HG02623 (cell line): ENCODE measurements around the gene C4orf17.
"Not testable (repeated sequence)": the region's sequence is repeated elsewhere in the genome, so short reads cannot be mapped to it uniquely, and the experiment has no call there.

Source experiments
- ATAC-seq: cut with Tn5 transposase; IDR thresholded peaks from one replicate; pipeline ENCODE4 v1.9.1; 2021; ENCODE audit warnings: moderate library complexity; ENCODE audit not compliant: unreplicated experiment

Gene C4orf17

GRCh38 chr4:99510721-99511120, at the start of gene C4orf17:
Gene C4orf17 (plus strand): TSS chr4:99511021. CDS start chr4:99513082, 2,061 bp downstream.
- no peak for ATAC-seq

- no peak for ATAC-seq
These were observed 49.0 kb upstream of the C4orf17 start for GRCh38 chr4:99461623-99462401.

- ATAC-seq = peak; percentile 96
These were observed 47.9 kb upstream of the C4orf17 start for GRCh38 chr4:99462875-99463464.

GRCh38 chr4:99463566-99463965, 47.3 kb upstream of the C4orf17 start:
- no peak for ATAC-seq

GRCh38 chr4:99467887-99468286, 42.9 kb upstream of the C4orf17 start:
- ATAC-seq = no peak

GRCh38 chr4:99468889-99469288, 41.9 kb upstream of the C4orf17 start:
- ATAC-seq = no peak

- no peak for ATAC-seq
These were observed 39.5 kb upstream of the C4orf17 start for GRCh38 chr4:99471349-99471748.

- no peak for ATAC-seq
These were observed 38.9 kb upstream of the C4orf17 start for GRCh38 chr4:99471896-99472295.

GRCh38 chr4:99473131-99473530, 37.7 kb upstream of the C4orf17 start:
- ATAC-seq = no peak

GRCh38 chr4:99483636-99484035, 27.2 kb upstream of the C4orf17 start:
- no peak for ATAC-seq

GRCh38 chr4:99485212-99485611, 25.6 kb upstream of the C4orf17 start:
- no peak for ATAC-seq

- not testable (repeated sequence) for ATAC-seq
These were observed 24.2 kb upstream of the C4orf17 start for GRCh38 chr4:99486648-99487047.

GRCh38 chr4:99490286-99490685, 20.5 kb upstream of the C4orf17 start:
- ATAC-seq = no peak

GRCh38 chr4:99504804-99505502, 5.9 kb upstream of the C4orf17 start:
- no peak for ATAC-seq

- no peak for ATAC-seq
These were observed 4.0 kb upstream of the C4orf17 start for GRCh38 chr4:99506781-99507180.

- ATAC-seq = no peak
These were observed 3.5 kb upstream of the C4orf17 start for GRCh38 chr4:99507349-99507748.

- no peak for ATAC-seq
These were observed 3.1 kb upstream of the C4orf17 start for GRCh38 chr4:99507762-99508161.

- no peak for ATAC-seq
These were observed 7.9 kb downstream of the C4orf17 start for GRCh38 chr4:99518601-99519295.

- no peak for ATAC-seq
These were observed 18.4 kb downstream of the C4orf17 start for GRCh38 chr4:99529228-99529627.

GRCh38 chr4:99529956-99530355, 19.1 kb downstream of the C4orf17 start:
- ATAC-seq = no peak

GRCh38 chr4:99534699-99535098, 23.9 kb downstream of the C4orf17 start:
- not testable (repeated sequence) for ATAC-seq
